SK-N-SH (cell line): Measurements from ENCODE around the gene SCFD1. TPM values are rescaled to one million over a fixed set of nuclear protein-coding genes. Genes with fewer than 3 reads are reported as not detected.

Source experiments
- CTCF ChIA-PET: fragments of 300-600, 350-600 bp; formaldehyde crosslinking; extraction: SDS; loops from one replicate; lab custom pipeline; 2021; lab: Yijun Ruan, JAX
- POLR2A ChIA-PET: fragments of 350-600 bp; sonication (Branson Sonifier 250); formaldehyde crosslinking; extraction: SDS; loops from one replicate; lab custom pipeline; 2020; ENCODE audit warnings: antibody characterized with exemption, inconsistent platforms; lab: Yijun Ruan, JAX
- DNase-seq: peaks from one replicate; pipeline ENCODE4 v3.0.0; 2012
- H2AFZ ChIP-seq: fragments of 200-600 bp; sonication (generic); 2 replicates; pipeline ENCODE4 v1.8.1; 2016; ENCODE audit warnings: antibody characterized with exemption, mild to moderate bottlenecking, low read depth
- H3F3A ChIP-seq: fragments of 200-600 bp; sonication (generic); replicated peaks from 2 replicates; pipeline ENCODE3; 2016; ENCODE audit warnings: antibody characterized with exemption, mild to moderate bottlenecking; ENCODE audit not compliant: insufficient read depth
- H3K27ac ChIP-seq, 2 experiments: fragments of 200-500 bp in 1 of 2; fragments of 200-600 bp in 1 of 2; sonication (Bioruptor generic) in 1 of 2; sonication (generic), shearing (Covaris generic) in 1 of 2; 2 replicates each; pipeline versions ENCODE4 v1.5.1 to v1.6.1; 2014 to 2016; ENCODE audit warnings: low read depth in 2 of 2, inconsistent platforms in 1 of 2, low read length in 1 of 2, mild to moderate bottlenecking in 1 of 2, mixed read lengths in 1 of 2
- H3K27me3 ChIP-seq: fragments of 200-600 bp; sonication (generic), shearing (Covaris generic); 2 replicates; pipeline ENCODE4 v1.6.1; 2016; ENCODE audit warnings: mixed run types; ENCODE audit not compliant: insufficient read depth
- H3K36me3 ChIP-seq, 2 experiments: fragments of 200-500 bp in 1 of 2; fragments of 200-600 bp in 1 of 2; sonication (Bioruptor generic) in 1 of 2; sonication (generic) in 1 of 2; replicated peaks in 1 of 2; 2 replicates each; pipeline versions ENCODE3 to v1.5.1; 2014 to 2016; ENCODE audit warnings: low read length in 1 of 2, mild to moderate bottlenecking in 1 of 2; ENCODE audit not compliant: insufficient read depth in 2 of 2, control insufficient read depth in 1 of 2
- H3K4me1 ChIP-seq, 2 experiments: fragments of 200-500 bp in 1 of 2; fragments of 200-600 bp in 1 of 2; sonication (Bioruptor generic) in 1 of 2; sonication (generic), shearing (Covaris generic) in 1 of 2; 2 replicates each; pipeline versions ENCODE4 v1.5.1 to v1.6.1; 2014 to 2016; ENCODE audit warnings: low read depth in 1 of 2, low read length in 1 of 2, mixed run types in 1 of 2; ENCODE audit not compliant: insufficient read depth in 2 of 2, control insufficient read depth in 1 of 2
- H3K4me2 ChIP-seq: fragments of 200-600 bp; sonication (generic), shearing (Covaris generic); 2 replicates; pipeline ENCODE4 v1.6.1; 2017; ENCODE audit warnings: mixed run types
- H3K4me3 ChIP-seq, 2 experiments: fragments of 200-500 bp in 1 of 2; fragments of 200-600 bp in 1 of 2; sonication (Bioruptor generic) in 1 of 2; sonication (generic), shearing (Covaris generic) in 1 of 2; 2 replicates each; pipeline versions ENCODE4 v1.5.1 to v1.8.1; 2014 to 2016; ENCODE audit warnings: low read depth in 2 of 2, inconsistent platforms in 1 of 2, low read length in 1 of 2, mild to moderate bottlenecking in 1 of 2, mixed read lengths in 1 of 2, moderate library complexity in 1 of 2
- H3K79me2 ChIP-seq: fragments of 200-600 bp; sonication (generic); 2 replicates; pipeline ENCODE4 v1.8.1; 2017; ENCODE audit warnings: mild to moderate bottlenecking; ENCODE audit not compliant: insufficient read depth
- H3K9ac ChIP-seq: fragments of 200-600 bp; sonication (generic); 2 replicates; pipeline ENCODE4 v1.6.1; 2017; ENCODE audit warnings: mixed run types
- H3K9me2 ChIP-seq: fragments of 200-600 bp; sonication (generic); 2 replicates; pipeline ENCODE4 v1.6.1; 2017; ENCODE audit warnings: mixed run types
- H3K9me3 ChIP-seq: fragments of 200-600 bp; sonication (generic); 2 replicates; pipeline ENCODE4 v1.6.1; 2017; ENCODE audit warnings: mixed run types, mild to moderate bottlenecking, moderate library complexity
- H4K20me1 ChIP-seq: fragments of 200-600 bp; sonication (generic); 2 replicates; pipeline ENCODE4 v1.6.1; 2017; ENCODE audit warnings: mild to moderate bottlenecking, mixed run types; ENCODE audit not compliant: insufficient read depth
- CHD2 ChIP-seq: fragments of 150-350 bp; IDR thresholded peaks from 2 replicates; pipeline ENCODE4 v1.6.1; 2018; ENCODE audit warnings: low read length; ENCODE audit not compliant: partially characterized antibody
- ELF1 ChIP-seq: IDR thresholded peaks from 2 replicates; pipeline ENCODE4 v1.4.0; 2012
- EP300 ChIP-seq, 2 experiments: IDR thresholded peaks; 2 replicates each; pipeline versions ENCODE4 v1.4.0 to v1.6.1; 2012; ENCODE audit warnings: borderline replicate concordance in 1 of 2, low read depth in 1 of 2, low read length in 1 of 2
- FOSL2 ChIP-seq: IDR thresholded peaks from 2 replicates; pipeline ENCODE4 v1.4.0; 2012; ENCODE audit warnings: low read depth, mild to moderate bottlenecking, moderate library complexity, borderline replicate concordance
- FOXJ3 ChIP-seq: sonication (generic); formaldehyde crosslinking; IDR thresholded peaks from 2 replicates; pipeline ENCODE4 v1.5.1; 2020; ENCODE audit warnings: mild to moderate bottlenecking, missing genetic modification reagents
- GATA2 ChIP-seq: sonication (generic); formaldehyde crosslinking; IDR thresholded peaks from 2 replicates; pipeline ENCODE4 v1.5.0; 2020; ENCODE audit warnings: mild to moderate bottlenecking, missing genetic modification reagents
- MXI1 ChIP-seq: IDR thresholded peaks from 2 replicates; pipeline ENCODE4 v1.6.1; 2012; ENCODE audit warnings: mild to moderate bottlenecking, low read depth, low read length, improper control_type of control experiment
- NFIC ChIP-seq: IDR thresholded peaks from 2 replicates; pipeline ENCODE4 v1.4.0; 2012; ENCODE audit warnings: borderline replicate concordance
- NRF1 ChIP-seq: IDR thresholded peaks from 2 replicates; pipeline ENCODE4 v1.6.1; 2012; ENCODE audit warnings: low read depth, mild to moderate bottlenecking, low read length
- RFX5 ChIP-seq: IDR thresholded peaks from 2 replicates; pipeline ENCODE4 v1.6.1; 2012; ENCODE audit warnings: mild to moderate bottlenecking, improper control_type of control experiment, low read length
- SIN3A ChIP-seq: IDR thresholded peaks from 2 replicates; pipeline ENCODE4 v1.6.1; 2012; ENCODE audit warnings: low read depth, mild to moderate bottlenecking, low read length, moderate library complexity, borderline replicate concordance
- TEAD4 ChIP-seq: IDR thresholded peaks from 2 replicates; pipeline ENCODE4 v1.4.0; 2012; ENCODE audit warnings: mild to moderate bottlenecking, borderline replicate concordance; ENCODE audit not compliant: insufficient read depth
- WGBS: methylation state at CpG from one replicate; pipeline ENCODE4 v1.1.6; 2017; ENCODE audit warnings: low lambda C conversion rate; 5-methylcytosine and 5-hydroxymethylcytosine counted together
- polyA plus RNA-seq, 3 experiments: library from polyadenylated mRNA; depleted of rRNA; stranded (reverse); fragments of >200 nt; gene quantifications; 2 replicates each; pipeline ENCODE4 v1.2.3, GENCODE V29; 2012
- TF ChIP-seq, protein P1 (sequence below): fragments of 200-600 bp; sonication (generic); IDR thresholded peaks from 2 replicates; pipeline ENCODE4 v1.6.1; 2017; ENCODE audit warnings: antibody characterized with exemption, mild to moderate bottlenecking, moderate library complexity
- TF ChIP-seq, protein P2 (sequence below): IDR thresholded peaks from 2 replicates; pipeline ENCODE4 v1.4.0; 2012; ENCODE audit warnings: low read depth
- TF ChIP-seq, protein P3 (sequence below): IDR thresholded peaks from 2 replicates; pipeline ENCODE4; 2012
- TF ChIP-seq, protein P4 (sequence below): IDR thresholded peaks from 2 replicates; pipeline ENCODE4 v1.6.1; 2012; ENCODE audit warnings: mild to moderate bottlenecking, low read depth, low read length, moderate library complexity
- TF ChIP-seq, protein P5 (sequence below): IDR thresholded peaks from 2 replicates; pipeline ENCODE4 v1.4.0; 2012; ENCODE audit warnings: low read depth, borderline replicate concordance

Gene SCFD1
- polyA plus RNA-seq, 1 of the 3 experiments (the other 2 are of a cell fraction), result 31.4 TPM

DNA sequence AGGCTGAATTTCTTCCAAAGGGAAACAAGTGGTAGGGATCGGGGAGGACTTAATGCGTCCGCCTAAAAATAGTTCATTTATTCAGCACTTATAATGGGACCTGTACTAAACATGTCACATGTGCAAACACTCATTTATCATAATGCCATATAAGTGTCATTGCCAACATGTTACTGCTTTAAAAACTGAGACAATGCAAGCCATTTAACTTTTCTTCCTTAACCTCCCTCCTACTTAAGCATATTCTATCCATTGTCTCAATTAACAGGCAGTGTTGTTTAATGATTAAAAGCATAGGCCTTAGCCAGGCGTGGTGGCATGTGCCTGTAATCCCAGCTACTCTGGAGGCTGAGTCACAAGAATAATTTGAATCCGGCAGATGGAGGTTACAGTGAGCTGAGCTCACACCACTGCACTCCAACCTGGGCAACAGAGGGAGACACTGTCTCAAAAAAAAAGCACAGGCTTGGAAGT, 13.5 kb upstream of the SCFD1 start:
- no peak overlapping the region for H2AFZ ChIP-seq
- WGBS, result 67% methylated on average over 5 of the region's 5 CpGs
- H3K4me3 ChIP-seq, result no peak overlapping the region
- no peaks in the 10 kb centered on the region for H4K20me1 ChIP-seq
- peaks cover 8 to 11% of the 10 kb centered on the region in 2 experiments; a peak in 3 of 4 replicates for H3K4me1 ChIP-seq
- H3K27me3 ChIP-seq, result no peaks in the 10 kb centered on the region
- H3K9me2 ChIP-seq, result no peaks in the 10 kb centered on the region
- H3K79me2 ChIP-seq, result peaks cover 10% of the 10 kb centered on the region; the same call in 1 of the 2 replicates
- no peak overlapping the region for H3K4me2 ChIP-seq
- H3K36me3 ChIP-seq, result peaks cover 54 to 60% of the 10 kb centered on the region in 2 experiments
- no peaks in the 10 kb centered on the region for H3K9me3 ChIP-seq
- CTCF ChIA-PET, result interaction anchor here (0.7 to 1.3 kb wide), 2 partner anchors 13 to 417 kb away, joined by 3 read pairs; partner anchors contain the start of genes AP4S1 and SCFD1
- TF ChIP-seq, protein P1, sequence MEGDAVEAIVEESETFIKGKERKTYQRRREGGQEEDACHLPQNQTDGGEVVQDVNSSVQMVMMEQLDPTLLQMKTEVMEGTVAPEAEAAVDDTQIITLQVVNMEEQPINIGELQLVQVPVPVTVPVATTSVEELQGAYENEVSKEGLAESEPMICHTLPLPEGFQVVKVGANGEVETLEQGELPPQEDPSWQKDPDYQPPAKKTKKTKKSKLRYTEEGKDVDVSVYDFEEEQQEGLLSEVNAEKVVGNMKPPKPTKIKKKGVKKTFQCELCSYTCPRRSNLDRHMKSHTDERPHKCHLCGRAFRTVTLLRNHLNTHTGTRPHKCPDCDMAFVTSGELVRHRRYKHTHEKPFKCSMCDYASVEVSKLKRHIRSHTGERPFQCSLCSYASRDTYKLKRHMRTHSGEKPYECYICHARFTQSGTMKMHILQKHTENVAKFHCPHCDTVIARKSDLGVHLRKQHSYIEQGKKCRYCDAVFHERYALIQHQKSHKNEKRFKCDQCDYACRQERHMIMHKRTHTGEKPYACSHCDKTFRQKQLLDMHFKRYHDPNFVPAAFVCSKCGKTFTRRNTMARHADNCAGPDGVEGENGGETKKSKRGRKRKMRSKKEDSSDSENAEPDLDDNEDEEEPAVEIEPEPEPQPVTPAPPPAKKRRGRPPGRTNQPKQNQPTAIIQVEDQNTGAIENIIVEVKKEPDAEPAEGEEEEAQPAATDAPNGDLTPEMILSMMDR, result peak; percentile 24; the same call in 1 of the 2 replicates
- TF ChIP-seq RFX5, result no peak
- H3K27ac ChIP-seq, result peak overlapping the region in 1 of 2 experiments; percentile 11; a peak in 1 of 4 replicates
- no peak overlapping the region for H3K9ac ChIP-seq
- DNase-seq, result no peak
- POLR2A ChIA-PET, result no interaction called here
- peaks cover 26% of the 10 kb centered on the region for H3F3A ChIP-seq

DNA sequence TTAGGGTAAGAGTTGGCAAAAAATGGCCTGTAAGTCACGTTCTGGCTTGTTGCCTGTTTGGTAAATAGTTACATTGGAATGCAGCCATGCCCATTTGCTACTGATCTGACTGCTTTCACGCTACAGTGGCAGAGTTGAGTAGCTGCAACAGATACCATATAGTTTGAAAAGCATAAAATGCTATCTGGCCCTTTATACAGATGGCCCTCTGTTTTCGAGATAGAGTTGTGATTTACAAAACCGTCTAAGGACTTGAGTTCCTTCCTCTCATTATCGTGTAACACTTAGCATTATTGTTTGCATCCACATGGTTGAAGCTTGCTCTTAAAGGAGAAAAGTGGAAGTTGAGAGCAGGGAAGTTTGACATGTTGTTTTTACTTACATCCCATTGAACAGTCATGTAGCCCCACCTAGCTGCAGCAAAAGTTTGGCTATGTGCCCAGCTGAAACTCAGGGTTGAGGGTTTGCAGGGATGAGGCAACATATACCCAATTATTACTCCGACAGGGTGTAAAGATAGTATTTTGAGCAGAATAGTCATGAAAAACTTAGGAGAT, 11.3 kb upstream of the SCFD1 start:
- H3K9ac ChIP-seq, result no peak overlapping the region
- no peak overlapping the region for H3K4me3 ChIP-seq
- DNase-seq, result peak; percentile 27
- ChIA-PET POLR2A (no interaction called here), CTCF (interaction anchor here (1.3 kb wide), 1 partner anchor 10 kb away, joined by 3 read pairs; no protein-coding TSS in a partner anchor)
- peak overlapping the region; percentile 5; the same call in 1 of the 2 replicates for H3K4me2 ChIP-seq
- H4K20me1 ChIP-seq, result no peaks in the 10 kb centered on the region
- H3K27ac ChIP-seq, result peak overlapping the region; percentile 23 to 68
- WGBS, result 49% methylated on average over 6 of the region's 6 CpGs
- no peaks in the 10 kb centered on the region for H3K9me3 ChIP-seq
- H3F3A ChIP-seq, result peaks cover 25% of the 10 kb centered on the region
- peaks cover 8 to 11% of the 10 kb centered on the region in 2 experiments; a peak in 3 of 4 replicates for H3K4me1 ChIP-seq
- peaks cover 13% of the 10 kb centered on the region; the same call in 1 of the 2 replicates for H3K79me2 ChIP-seq
- no peak overlapping the region for H2AFZ ChIP-seq
- H3K27me3 ChIP-seq, result no peaks in the 10 kb centered on the region
- H3K9me2 ChIP-seq, result no peaks in the 10 kb centered on the region
- peaks cover 50 to 69% of the 10 kb centered on the region in 2 experiments for H3K36me3 ChIP-seq
- TF ChIP-seq, protein P2, sequence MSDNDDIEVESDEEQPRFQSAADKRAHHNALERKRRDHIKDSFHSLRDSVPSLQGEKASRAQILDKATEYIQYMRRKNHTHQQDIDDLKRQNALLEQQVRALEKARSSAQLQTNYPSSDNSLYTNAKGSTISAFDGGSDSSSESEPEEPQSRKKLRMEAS, result no peak
- no peak for TF ChIP-seq ELF1
- no peak for TF ChIP-seq MXI1
- TF ChIP-seq, protein P3, sequence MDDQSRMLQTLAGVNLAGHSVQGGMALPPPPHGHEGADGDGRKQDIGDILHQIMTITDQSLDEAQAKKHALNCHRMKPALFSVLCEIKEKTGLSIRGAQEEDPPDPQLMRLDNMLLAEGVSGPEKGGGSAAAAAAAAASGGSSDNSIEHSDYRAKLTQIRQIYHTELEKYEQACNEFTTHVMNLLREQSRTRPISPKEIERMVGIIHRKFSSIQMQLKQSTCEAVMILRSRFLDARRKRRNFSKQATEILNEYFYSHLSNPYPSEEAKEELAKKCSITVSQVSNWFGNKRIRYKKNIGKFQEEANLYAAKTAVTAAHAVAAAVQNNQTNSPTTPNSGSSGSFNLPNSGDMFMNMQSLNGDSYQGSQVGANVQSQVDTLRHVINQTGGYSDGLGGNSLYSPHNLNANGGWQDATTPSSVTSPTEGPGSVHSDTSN, result no peak
- TF ChIP-seq FOSL2, result no peak
- TF ChIP-seq SIN3A, result no peak
- no peak for TF ChIP-seq TEAD4
- peak; percentile 75 for TF ChIP-seq NFIC
- no peak for TF ChIP-seq FOXJ3
- TF ChIP-seq GATA2 (CRISPR knock-in tag), result no peak
- TF ChIP-seq NRF1, result no peak
- TF ChIP-seq, protein P4, sequence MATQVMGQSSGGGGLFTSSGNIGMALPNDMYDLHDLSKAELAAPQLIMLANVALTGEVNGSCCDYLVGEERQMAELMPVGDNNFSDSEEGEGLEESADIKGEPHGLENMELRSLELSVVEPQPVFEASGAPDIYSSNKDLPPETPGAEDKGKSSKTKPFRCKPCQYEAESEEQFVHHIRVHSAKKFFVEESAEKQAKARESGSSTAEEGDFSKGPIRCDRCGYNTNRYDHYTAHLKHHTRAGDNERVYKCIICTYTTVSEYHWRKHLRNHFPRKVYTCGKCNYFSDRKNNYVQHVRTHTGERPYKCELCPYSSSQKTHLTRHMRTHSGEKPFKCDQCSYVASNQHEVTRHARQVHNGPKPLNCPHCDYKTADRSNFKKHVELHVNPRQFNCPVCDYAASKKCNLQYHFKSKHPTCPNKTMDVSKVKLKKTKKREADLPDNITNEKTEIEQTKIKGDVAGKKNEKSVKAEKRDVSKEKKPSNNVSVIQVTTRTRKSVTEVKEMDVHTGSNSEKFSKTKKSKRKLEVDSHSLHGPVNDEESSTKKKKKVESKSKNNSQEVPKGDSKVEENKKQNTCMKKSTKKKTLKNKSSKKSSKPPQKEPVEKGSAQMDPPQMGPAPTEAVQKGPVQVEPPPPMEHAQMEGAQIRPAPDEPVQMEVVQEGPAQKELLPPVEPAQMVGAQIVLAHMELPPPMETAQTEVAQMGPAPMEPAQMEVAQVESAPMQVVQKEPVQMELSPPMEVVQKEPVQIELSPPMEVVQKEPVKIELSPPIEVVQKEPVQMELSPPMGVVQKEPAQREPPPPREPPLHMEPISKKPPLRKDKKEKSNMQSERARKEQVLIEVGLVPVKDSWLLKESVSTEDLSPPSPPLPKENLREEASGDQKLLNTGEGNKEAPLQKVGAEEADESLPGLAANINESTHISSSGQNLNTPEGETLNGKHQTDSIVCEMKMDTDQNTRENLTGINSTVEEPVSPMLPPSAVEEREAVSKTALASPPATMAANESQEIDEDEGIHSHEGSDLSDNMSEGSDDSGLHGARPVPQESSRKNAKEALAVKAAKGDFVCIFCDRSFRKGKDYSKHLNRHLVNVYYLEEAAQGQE, result no peak
- TF ChIP-seq, protein P5, sequence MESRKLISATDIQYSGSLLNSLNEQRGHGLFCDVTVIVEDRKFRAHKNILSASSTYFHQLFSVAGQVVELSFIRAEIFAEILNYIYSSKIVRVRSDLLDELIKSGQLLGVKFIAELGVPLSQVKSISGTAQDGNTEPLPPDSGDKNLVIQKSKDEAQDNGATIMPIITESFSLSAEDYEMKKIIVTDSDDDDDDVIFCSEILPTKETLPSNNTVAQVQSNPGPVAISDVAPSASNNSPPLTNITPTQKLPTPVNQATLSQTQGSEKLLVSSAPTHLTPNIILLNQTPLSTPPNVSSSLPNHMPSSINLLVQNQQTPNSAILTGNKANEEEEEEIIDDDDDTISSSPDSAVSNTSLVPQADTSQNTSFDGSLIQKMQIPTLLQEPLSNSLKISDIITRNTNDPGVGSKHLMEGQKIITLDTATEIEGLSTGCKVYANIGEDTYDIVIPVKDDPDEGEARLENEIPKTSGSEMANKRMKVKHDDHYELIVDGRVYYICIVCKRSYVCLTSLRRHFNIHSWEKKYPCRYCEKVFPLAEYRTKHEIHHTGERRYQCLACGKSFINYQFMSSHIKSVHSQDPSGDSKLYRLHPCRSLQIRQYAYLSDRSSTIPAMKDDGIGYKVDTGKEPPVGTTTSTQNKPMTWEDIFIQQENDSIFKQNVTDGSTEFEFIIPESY, result no peak
- no peak for TF ChIP-seq CHD2
- no peak for TF ChIP-seq EP300 (IDR thresholded peaks at IDR 0.05; ENCODE audit: borderline replicate concordance in 1 of 2, low read depth in 1 of 2, low read length in 1 of 2)
